ENCODE measurements around the gene SLC16A7. TPM values are rescaled to one million over a fixed set of nuclear protein-coding genes. Genes with fewer than 3 reads are reported as not detected.

The SLC16A7 gene
- total RNA-seq, 1 donor from 2014 or later = 38.8 TPM

- intact Hi-C loops (cut with DNase I) = no loop called here
- Histone ChIP-seq H3K9me3 (no peaks in the 10 kb centered on the region), H3K36me3 (no peaks in the 10 kb centered on the region), H3K4me3 (no peak overlapping the region), H3K4me1 (no peaks in the 10 kb centered on the region), H3K27ac (no peak overlapping the region), H3K27me3 (no peaks in the 10 kb centered on the region)
- no peak for TF ChIP-seq POLR2AphosphoS5 (IDR thresholded peaks at IDR 0.05; ENCODE audit: insufficient read depth in 1 of 2, low read depth in 1 of 2)
- TF ChIP-seq POLR2A (IDR thresholded peaks at IDR 0.05) = no peak
- TF ChIP-seq CTCF (IDR thresholded peaks at IDR 0.05) = no peak
- DNase-seq (ENCODE audit: extremely low spot score in 2 of 2) = no peak
Observed at GRCh38 chr12:59575826-59576225, 20.0 kb upstream of the SLC16A7 start.

GRCh38 chr12:59578254-59578653, 17.6 kb upstream of the SLC16A7 start:
- TF ChIP-seq POLR2AphosphoS5 (IDR thresholded peaks at IDR 0.05; ENCODE audit: insufficient read depth in 1 of 2, low read depth in 1 of 2) = no peak
- TF ChIP-seq POLR2A (IDR thresholded peaks at IDR 0.05) = no peak
- no peak for TF ChIP-seq CTCF (IDR thresholded peaks at IDR 0.05)
- Histone ChIP-seq H3K9me3 (no peaks in the 10 kb centered on the region), H3K4me1 (no peaks in the 10 kb centered on the region), H3K4me3 (no peak overlapping the region), H3K27ac (no peak overlapping the region), H3K36me3 (no peaks in the 10 kb centered on the region), H3K27me3 (no peaks in the 10 kb centered on the region)
- intact Hi-C loops (cut with DNase I) = no loop called here
- DNase-seq (ENCODE audit: extremely low spot score in 2 of 2) = no peak

GRCh38 chr12:59579631-59580030, 16.2 kb upstream of the SLC16A7 start:
- H3K4me1 ChIP-seq = no peaks in the 10 kb centered on the region
- no peak overlapping the region for H3K4me3 ChIP-seq
- no peaks in the 10 kb centered on the region for H3K9me3 ChIP-seq
- intact Hi-C loops (cut with DNase I) = no loop called here
- H3K36me3 ChIP-seq = no peaks in the 10 kb centered on the region
- DNase-seq (ENCODE audit: extremely low spot score in 2 of 2) = no peak
- no peak overlapping the region for H3K27ac ChIP-seq
- TF ChIP-seq POLR2AphosphoS5 (IDR thresholded peaks at IDR 0.05; ENCODE audit: insufficient read depth in 1 of 2, low read depth in 1 of 2) (no peak), POLR2A (IDR thresholded peaks at IDR 0.05) (no peak), CTCF (IDR thresholded peaks at IDR 0.05) (no peak)
- no peaks in the 10 kb centered on the region for H3K27me3 ChIP-seq

DNA sequence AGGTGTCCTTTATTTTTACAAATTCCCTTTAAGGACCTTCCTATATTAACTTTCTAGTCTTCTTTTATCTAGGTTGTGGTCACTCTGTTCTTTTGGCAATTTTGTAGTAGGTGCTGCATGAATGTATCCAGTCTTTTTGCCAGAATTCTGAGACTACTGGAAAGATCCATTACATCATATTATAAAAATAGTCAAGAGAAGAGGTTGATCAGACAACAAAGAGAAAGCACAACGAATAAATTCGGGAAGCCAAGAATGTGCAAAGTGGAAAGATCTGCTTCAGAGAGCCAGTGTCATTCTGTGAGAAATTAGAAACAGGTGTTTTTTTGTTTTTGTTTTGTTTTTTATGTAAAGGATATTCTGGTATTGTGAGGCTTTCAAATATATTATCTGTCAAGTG, 15.8 kb upstream of the SLC16A7 start:
- TF ChIP-seq POLR2AphosphoS5 (IDR thresholded peaks at IDR 0.05; ENCODE audit: insufficient read depth in 1 of 2, low read depth in 1 of 2) = no peak
- TF ChIP-seq POLR2A (IDR thresholded peaks at IDR 0.05) = no peak
- no peaks in the 10 kb centered on the region for H3K9me3 ChIP-seq
- H3K36me3 ChIP-seq = no peaks in the 10 kb centered on the region
- H3K27me3 ChIP-seq = no peaks in the 10 kb centered on the region
- no peaks in the 10 kb centered on the region for H3K4me1 ChIP-seq
- no peak for DNase-seq (ENCODE audit: extremely low spot score in 2 of 2)
- no peak overlapping the region for H3K27ac ChIP-seq
- intact Hi-C loops (cut with DNase I) = no loop called here
- H3K4me3 ChIP-seq = no peak overlapping the region

GRCh38 chr12:59583003-59583712, 12.7 kb upstream of the SLC16A7 start:
- no peaks in the 10 kb centered on the region for H3K9me3 ChIP-seq
- intact Hi-C loops (cut with DNase I) = no loop called here
- DNase-seq (ENCODE audit: extremely low spot score in 2 of 2) = no peak
- no peak overlapping the region for H3K27ac ChIP-seq
- H3K4me3 ChIP-seq = no peak overlapping the region
- no peaks in the 10 kb centered on the region for H3K27me3 ChIP-seq
- H3K36me3 ChIP-seq = no peaks in the 10 kb centered on the region
- no peak for TF ChIP-seq POLR2AphosphoS5 (IDR thresholded peaks at IDR 0.05; ENCODE audit: insufficient read depth in 1 of 2, low read depth in 1 of 2)
- no peak for TF ChIP-seq CTCF (IDR thresholded peaks at IDR 0.05)
- no peak for TF ChIP-seq POLR2A (IDR thresholded peaks at IDR 0.05)
- H3K4me1 ChIP-seq = no peaks in the 10 kb centered on the region

Data from vagina (tissue), 2 donors.